ENCODE measurements around the gene TMEM25. TPM values are rescaled to one million over a fixed set of nuclear protein-coding genes. Genes with fewer than 3 reads are reported as not detected.

Gene TMEM25
- total RNA-seq, 1 experiment from 2014 or later: 0.79 TPM

- H3K27ac Mint-ChIP-seq (ENCODE audit: low read depth, unreplicated experiment): no peak within 1 kb of the TSS
Observed at GRCh38 chr11:118527109-118527508, 3.9 kb upstream of the TMEM25 start, which contains the start of gene TTC36. Gene TTC36 (plus strand): TSS chr11:118527474. CDS start chr11:118527495, 21 bp downstream.

GRCh38 chr11:118528511-118528910, 2.5 kb upstream of the TMEM25 start:
- DNase-seq (ENCODE audit: unreplicated experiment): no peak
- no peak overlapping the region for H3K4me3 Mint-ChIP-seq (ENCODE audit: unreplicated experiment)
- no peaks in the 10 kb centered on the region for H3K9me3 Mint-ChIP-seq (ENCODE audit: unreplicated experiment)
- peaks cover 31% of the 10 kb centered on the region for H3K36me3 Mint-ChIP-seq (ENCODE audit: insufficient read depth, unreplicated experiment)
- CTCF ChIA-PET: interaction anchor here (0.7 kb wide), 1 partner anchor 10 kb away, joined by 3 read pairs; no protein-coding TSS in a partner anchor
- intact Hi-C loops (cut with micrococcal nuclease): no loop called here
- H3K27ac Mint-ChIP-seq (ENCODE audit: low read depth, unreplicated experiment): no peak overlapping the region
- POLR2A ChIA-PET: no interaction called here
- H3K4me1 Mint-ChIP-seq (ENCODE audit: insufficient read depth, unreplicated experiment): no peaks in the 10 kb centered on the region
- TF ChIP-seq, protein P1, sequence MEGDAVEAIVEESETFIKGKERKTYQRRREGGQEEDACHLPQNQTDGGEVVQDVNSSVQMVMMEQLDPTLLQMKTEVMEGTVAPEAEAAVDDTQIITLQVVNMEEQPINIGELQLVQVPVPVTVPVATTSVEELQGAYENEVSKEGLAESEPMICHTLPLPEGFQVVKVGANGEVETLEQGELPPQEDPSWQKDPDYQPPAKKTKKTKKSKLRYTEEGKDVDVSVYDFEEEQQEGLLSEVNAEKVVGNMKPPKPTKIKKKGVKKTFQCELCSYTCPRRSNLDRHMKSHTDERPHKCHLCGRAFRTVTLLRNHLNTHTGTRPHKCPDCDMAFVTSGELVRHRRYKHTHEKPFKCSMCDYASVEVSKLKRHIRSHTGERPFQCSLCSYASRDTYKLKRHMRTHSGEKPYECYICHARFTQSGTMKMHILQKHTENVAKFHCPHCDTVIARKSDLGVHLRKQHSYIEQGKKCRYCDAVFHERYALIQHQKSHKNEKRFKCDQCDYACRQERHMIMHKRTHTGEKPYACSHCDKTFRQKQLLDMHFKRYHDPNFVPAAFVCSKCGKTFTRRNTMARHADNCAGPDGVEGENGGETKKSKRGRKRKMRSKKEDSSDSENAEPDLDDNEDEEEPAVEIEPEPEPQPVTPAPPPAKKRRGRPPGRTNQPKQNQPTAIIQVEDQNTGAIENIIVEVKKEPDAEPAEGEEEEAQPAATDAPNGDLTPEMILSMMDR (IDR thresholded peaks at IDR 0.05; ENCODE audit: unreplicated experiment): no peak
- no TSS peak for BruUV-seq (replicated peaks)
- H3K27me3 Mint-ChIP-seq (ENCODE audit: insufficient read depth, unreplicated experiment): no peaks in the 10 kb centered on the region

More at GRCh38 chr11:118527109-118527508, 3.9 kb upstream of the TMEM25 start, which contains the start of gene TTC36:
- no TSS peak for BruUV-seq (replicated peaks)
- H3K9me3 Mint-ChIP-seq (ENCODE audit: unreplicated experiment): no peaks in the 10 kb centered on the region
- TF ChIP-seq, protein P1 (IDR thresholded peaks at IDR 0.05; ENCODE audit: unreplicated experiment): no peak
- POLR2A ChIA-PET: interaction anchor here (0.7 kb wide), 1 partner anchor 12 kb away, joined by 3 read pairs; no protein-coding TSS in a partner anchor
- intact Hi-C loops (cut with micrococcal nuclease): no loop called here
- no peak for DNase-seq (ENCODE audit: unreplicated experiment)
- H3K4me3 Mint-ChIP-seq (ENCODE audit: unreplicated experiment): no peak within 1 kb of the TSS
- H3K4me1 Mint-ChIP-seq (ENCODE audit: insufficient read depth, unreplicated experiment): no peaks in the 10 kb centered on the region
- peaks cover 42% of the 10 kb centered on the region for H3K36me3 Mint-ChIP-seq (ENCODE audit: insufficient read depth, unreplicated experiment)
- H3K27me3 Mint-ChIP-seq (ENCODE audit: insufficient read depth, unreplicated experiment): no peaks in the 10 kb centered on the region
- CTCF ChIA-PET: interaction anchor here (0.6 to 1.0 kb wide), 3 partner anchors 11 to 35 kb away, joined by 3 read pairs; no protein-coding TSS in a partner anchor

- CTCF ChIA-PET: no interaction called here
- intact Hi-C loops (cut with micrococcal nuclease): no loop called here
- Mint-ChIP-seq H3K4me3 (ENCODE audit: unreplicated experiment) (no peak overlapping the region), H3K4me1 (ENCODE audit: insufficient read depth, unreplicated experiment) (no peaks in the 10 kb centered on the region), H3K27me3 (ENCODE audit: insufficient read depth, unreplicated experiment) (no peaks in the 10 kb centered on the region), H3K9me3 (ENCODE audit: unreplicated experiment) (no peaks in the 10 kb centered on the region), H3K36me3 (ENCODE audit: insufficient read depth, unreplicated experiment) (peaks cover 19% of the 10 kb centered on the region), H3K27ac (ENCODE audit: low read depth, unreplicated experiment) (no peak overlapping the region)
- TF ChIP-seq, protein P1 (IDR thresholded peaks at IDR 0.05; ENCODE audit: unreplicated experiment): no peak
- no TSS peak for BruUV-seq (replicated peaks)
- POLR2A ChIA-PET: no interaction called here
- DNase-seq (ENCODE audit: unreplicated experiment): no peak
Observed at GRCh38 chr11:118529584-118530175, 1.3 kb upstream of the TMEM25 start.

GRCh38 chr11:118530180-118530682, 761 bp upstream of the TMEM25 start:
- Mint-ChIP-seq H3K27me3 (ENCODE audit: insufficient read depth, unreplicated experiment) (no peaks in the 10 kb centered on the region), H3K9me3 (ENCODE audit: unreplicated experiment) (no peaks in the 10 kb centered on the region), H3K4me3 (ENCODE audit: unreplicated experiment) (no peak overlapping the region), H3K36me3 (ENCODE audit: insufficient read depth, unreplicated experiment) (peaks cover 14% of the 10 kb centered on the region), H3K27ac (ENCODE audit: low read depth, unreplicated experiment) (no peak overlapping the region), H3K4me1 (ENCODE audit: insufficient read depth, unreplicated experiment) (no peaks in the 10 kb centered on the region)
- ChIA-PET CTCF (no interaction called here), POLR2A (no interaction called here)
- TF ChIP-seq, protein P1 (IDR thresholded peaks at IDR 0.05; ENCODE audit: unreplicated experiment): no peak
- no TSS peak for BruUV-seq (replicated peaks)
- DNase-seq (ENCODE audit: unreplicated experiment): no peak
- intact Hi-C loops (cut with micrococcal nuclease): no loop called here

All from MCF 10A (cell line).